ENCODE measurements around the gene CACTIN. TPM values are rescaled to one million over a fixed set of nuclear protein-coding genes. Genes with fewer than 3 reads are reported as not detected.

Gene CACTIN
- total RNA-seq, 4 donors from 2014 or later = 6.8 to 28.4 (median 20.7) TPM

- Histone ChIP-seq H3K36me3 (no peaks in the 10 kb centered on the region), H3K27me3 (no peaks in the 10 kb centered on the region), H3K9me3 (no peaks in the 10 kb centered on the region), H3K4me1 (peaks cover 0 to 11% of the 10 kb centered on the region in 2 donors), H3K27ac (no peak overlapping the region), H3K4me3 (no peak overlapping the region)
- intact Hi-C loops (cut with DNase I; ENCODE audit: low total_unique reads) = no loop called here
- TF ChIP-seq POLR2A (IDR thresholded peaks at IDR 0.05) (no peak), CTCF (IDR thresholded peaks at IDR 0.05) (no peak)
- no peak for DNase-seq
These were observed 48.2 kb downstream of the CACTIN start for GRCh38 chr19:3578390-3578789.

DNA sequence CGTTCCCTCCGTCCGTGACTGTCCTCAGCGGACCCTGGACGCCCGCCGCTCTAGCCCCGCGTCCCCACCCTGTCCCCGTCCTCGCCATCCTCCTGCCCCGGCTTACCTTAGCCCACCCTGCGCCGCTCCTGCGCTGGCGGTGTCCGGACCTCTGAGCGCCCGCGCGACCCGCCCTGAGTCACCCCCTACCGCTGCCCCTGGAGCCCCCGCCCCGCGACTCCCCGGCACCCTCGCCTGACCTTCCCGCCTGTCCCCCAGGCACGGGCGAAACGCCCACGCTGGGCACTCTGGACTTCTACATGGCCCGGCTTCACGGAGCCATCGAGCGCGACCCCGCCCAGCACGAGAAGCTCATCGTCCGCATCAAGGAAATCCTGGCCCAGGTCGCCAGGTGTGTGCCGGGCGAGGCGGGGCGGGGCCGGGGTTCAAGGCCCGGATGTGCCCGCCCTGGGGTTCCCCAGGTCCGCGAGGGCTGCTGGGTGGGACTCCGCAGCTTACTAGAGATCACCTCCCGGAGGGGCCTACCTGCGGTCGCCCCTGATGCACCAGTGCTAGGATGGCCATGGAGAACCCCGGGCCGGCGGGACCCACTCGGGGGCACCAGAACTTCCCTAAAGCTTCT, 48.8 kb downstream of the CACTIN start:
- Histone ChIP-seq H3K9me3 (no peaks in the 10 kb centered on the region), H3K27me3 (no peaks in the 10 kb centered on the region), H3K4me1 (peaks cover 0 to 12% of the 10 kb centered on the region in 2 donors), H3K4me3 (no peak overlapping the region), H3K36me3 (no peaks in the 10 kb centered on the region), H3K27ac (no peak overlapping the region)
- TF ChIP-seq CTCF (IDR thresholded peaks at IDR 0.05) (no peak), POLR2A (IDR thresholded peaks at IDR 0.05) (no peak)
- DNase-seq = no peak
- intact Hi-C loops (cut with DNase I; ENCODE audit: low total_unique reads) = no loop called here

GRCh38 chr19:3576696-3577443, 49.7 kb downstream of the CACTIN start:
- H3K27ac ChIP-seq = peak overlapping the region; percentile 33 to 58
- TF ChIP-seq CTCF (IDR thresholded peaks at IDR 0.05) (no peak), POLR2A (IDR thresholded peaks at IDR 0.05) (no peak)
- intact Hi-C loops (cut with DNase I; ENCODE audit: low total_unique reads) = no loop called here
- no peaks in the 10 kb centered on the region for H3K27me3 ChIP-seq
- peak overlapping the region in 1 of 2 donors; percentile 18 for H3K4me3 ChIP-seq
- no peaks in the 10 kb centered on the region for H3K9me3 ChIP-seq
- H3K4me1 ChIP-seq = peaks cover 0 to 12% of the 10 kb centered on the region in 2 donors
- no peaks in the 10 kb centered on the region for H3K36me3 ChIP-seq
- DNase-seq = peak; percentile 46 to 62

- Histone ChIP-seq H3K36me3 (no peaks in the 10 kb centered on the region), H3K27ac (peak overlapping the region in 1 of 2 donors; percentile 33), H3K4me3 (no peak overlapping the region), H3K27me3 (no peaks in the 10 kb centered on the region), H3K4me1 (peaks cover 0 to 12% of the 10 kb centered on the region in 2 donors), H3K9me3 (no peaks in the 10 kb centered on the region)
- no peak for TF ChIP-seq CTCF (IDR thresholded peaks at IDR 0.05)
- TF ChIP-seq POLR2A (IDR thresholded peaks at IDR 0.05) = no peak
- DNase-seq = no peak
- intact Hi-C loops (cut with DNase I; ENCODE audit: low total_unique reads) = no loop called here
These were observed 50.5 kb downstream of the CACTIN start for GRCh38 chr19:3575949-3576673.

Measured in uterus (tissue), 4 donors.